ENCODE results near the gene CTR9.

Gene CTR9

DNA sequence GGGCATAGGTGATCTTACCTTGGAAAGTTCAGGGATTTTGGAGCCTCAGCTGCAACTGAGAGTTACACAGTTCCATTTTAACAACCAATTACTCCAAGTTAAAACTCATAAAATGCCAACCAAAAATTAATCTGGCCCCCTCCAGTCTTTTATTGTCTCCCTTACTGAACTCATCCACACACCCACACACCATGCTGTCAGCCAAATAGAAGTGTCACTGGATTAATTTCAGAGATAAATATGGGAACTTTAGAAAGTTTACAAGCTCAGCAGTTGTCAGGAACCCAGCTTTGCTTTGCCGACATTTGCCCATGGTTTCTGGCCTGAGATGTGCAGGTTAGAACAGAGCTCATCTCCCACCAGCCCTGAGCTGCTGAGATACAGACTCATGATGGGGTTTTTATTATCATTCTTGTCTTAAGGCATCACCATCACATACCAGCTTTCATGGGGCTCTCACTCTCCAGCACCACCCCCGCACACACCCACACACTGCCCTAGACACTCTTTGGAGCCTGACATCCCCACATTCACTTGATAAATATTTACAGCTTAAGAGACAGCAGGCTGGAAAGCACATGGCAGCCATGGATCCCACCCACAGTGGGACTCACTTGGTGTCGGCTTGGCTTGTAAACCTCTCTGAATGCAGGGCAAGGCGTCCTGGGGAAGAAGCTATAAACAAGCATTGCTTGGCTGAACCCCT lies 23.7 kb upstream of the CTR9 start:
- Histone ChIP-seq H3K4me3 (ENCODE audit: insufficient read length, low read depth) (no peak overlapping the region), H3K36me3 (ENCODE audit: insufficient read depth, insufficient read length, low read length) (no peaks in the 10 kb centered on the region), H3K4me1 (ENCODE audit: insufficient read depth, insufficient read length) (no peaks in the 10 kb centered on the region), H3K27me3 (ENCODE audit: insufficient read depth, insufficient read length) (no peaks in the 10 kb centered on the region), H3K9ac (ENCODE audit: insufficient read length, low read depth) (no peak overlapping the region), H3K9me3 (ENCODE audit: insufficient read depth, low read length) (no peaks in the 10 kb centered on the region)
- TF ChIP-seq ZNF274 (IDR thresholded peaks at IDR 0.05; ENCODE audit: low read depth, low read length) = no peak
- no peak for TF ChIP-seq YY1 (IDR thresholded peaks at IDR 0.05; ENCODE audit: insufficient read depth, insufficient read length)
- no peak for TF ChIP-seq SUZ12 (IDR thresholded peaks at IDR 0.05; ENCODE audit: extremely low read depth, insufficient read depth, insufficient read length)
- no peak for DNase-seq (ENCODE audit: low read depth, low spot score)

DNA sequence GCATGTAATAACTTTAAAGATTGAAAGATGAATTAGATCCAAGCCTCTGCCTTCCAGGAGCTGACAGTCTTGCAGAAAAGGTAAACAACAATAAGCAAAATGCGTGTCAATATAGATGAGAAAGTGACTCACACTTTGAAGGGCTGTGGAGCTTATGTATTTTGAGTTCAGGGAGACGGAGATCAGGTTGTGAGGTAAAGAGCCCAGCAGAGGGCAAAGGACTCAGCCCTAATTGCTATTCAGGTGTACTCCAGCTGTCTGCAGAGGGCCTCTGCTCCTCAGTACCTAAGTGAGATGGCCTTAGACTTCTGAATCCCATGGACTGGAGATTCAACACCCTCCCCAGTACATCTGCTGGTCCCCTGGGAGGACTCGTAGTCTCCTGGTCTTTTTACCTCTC lies 22.9 kb upstream of the CTR9 start:
- Histone ChIP-seq H3K27me3 (ENCODE audit: insufficient read depth, insufficient read length) (no peaks in the 10 kb centered on the region), H3K36me3 (ENCODE audit: insufficient read depth, insufficient read length, low read length) (no peaks in the 10 kb centered on the region), H3K9me3 (ENCODE audit: insufficient read depth, low read length) (no peaks in the 10 kb centered on the region), H3K4me3 (ENCODE audit: insufficient read length, low read depth) (no peak overlapping the region), H3K4me1 (ENCODE audit: insufficient read depth, insufficient read length) (no peaks in the 10 kb centered on the region), H3K9ac (ENCODE audit: insufficient read length, low read depth) (no peak overlapping the region)
- DNase-seq (ENCODE audit: low read depth, low spot score) = no peak
- no peak for TF ChIP-seq SUZ12 (IDR thresholded peaks at IDR 0.05; ENCODE audit: extremely low read depth, insufficient read depth, insufficient read length)
- TF ChIP-seq YY1 (IDR thresholded peaks at IDR 0.05; ENCODE audit: insufficient read depth, insufficient read length) = no peak
- no peak for TF ChIP-seq ZNF274 (IDR thresholded peaks at IDR 0.05; ENCODE audit: low read depth, low read length)

DNA sequence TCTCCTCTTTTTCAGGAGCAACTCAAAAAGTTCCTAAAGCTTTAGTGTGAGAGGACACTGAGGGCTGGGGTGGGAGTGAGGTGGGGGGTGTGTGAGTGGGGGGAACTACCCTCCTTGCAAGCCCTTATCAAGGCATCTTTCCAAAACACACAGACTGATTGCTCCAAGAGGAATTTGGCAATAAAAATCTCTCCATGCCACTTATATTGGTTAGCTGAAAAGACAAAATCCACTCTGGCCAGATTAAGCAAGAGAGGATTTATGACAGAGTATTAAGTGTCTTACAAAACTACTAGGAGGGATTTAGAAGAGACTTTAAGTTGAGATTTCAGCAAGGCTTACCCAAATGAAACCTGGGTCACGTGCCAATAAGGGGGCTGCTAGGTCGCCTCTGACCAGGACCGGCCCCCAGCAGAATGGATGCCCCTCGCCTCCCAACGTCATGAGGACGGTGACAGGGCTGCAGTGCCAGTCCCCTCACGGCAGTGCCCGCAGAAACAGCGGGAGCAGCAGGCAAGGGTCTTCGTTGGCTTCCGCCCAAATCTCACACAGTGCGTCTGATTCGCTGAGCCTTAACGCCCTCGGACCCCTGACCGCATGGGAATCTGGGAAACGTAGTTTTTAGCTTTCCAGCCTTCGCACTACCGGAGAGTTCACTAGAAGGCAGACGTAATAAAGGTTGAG lies 22.1 kb upstream of the CTR9 start:
- TF ChIP-seq SUZ12 (IDR thresholded peaks at IDR 0.05; ENCODE audit: extremely low read depth, insufficient read depth, insufficient read length) = no peak
- TF ChIP-seq ZNF274 (IDR thresholded peaks at IDR 0.05; ENCODE audit: low read depth, low read length) = no peak
- no peak for TF ChIP-seq YY1 (IDR thresholded peaks at IDR 0.05; ENCODE audit: insufficient read depth, insufficient read length)
- no peaks in the 10 kb centered on the region for H3K36me3 ChIP-seq (ENCODE audit: insufficient read depth, insufficient read length, low read length)
- peak overlapping the region; percentile 42 for H3K9ac ChIP-seq (ENCODE audit: insufficient read length, low read depth)
- no peaks in the 10 kb centered on the region for H3K27me3 ChIP-seq (ENCODE audit: insufficient read depth, insufficient read length)
- no peaks in the 10 kb centered on the region for H3K4me1 ChIP-seq (ENCODE audit: insufficient read depth, insufficient read length)
- H3K4me3 ChIP-seq (ENCODE audit: insufficient read length, low read depth) = peak overlapping the region; percentile 38
- peak; percentile 15 for DNase-seq (ENCODE audit: low read depth, low spot score)
- no peaks in the 10 kb centered on the region for H3K9me3 ChIP-seq (ENCODE audit: insufficient read depth, low read length)

DNA sequence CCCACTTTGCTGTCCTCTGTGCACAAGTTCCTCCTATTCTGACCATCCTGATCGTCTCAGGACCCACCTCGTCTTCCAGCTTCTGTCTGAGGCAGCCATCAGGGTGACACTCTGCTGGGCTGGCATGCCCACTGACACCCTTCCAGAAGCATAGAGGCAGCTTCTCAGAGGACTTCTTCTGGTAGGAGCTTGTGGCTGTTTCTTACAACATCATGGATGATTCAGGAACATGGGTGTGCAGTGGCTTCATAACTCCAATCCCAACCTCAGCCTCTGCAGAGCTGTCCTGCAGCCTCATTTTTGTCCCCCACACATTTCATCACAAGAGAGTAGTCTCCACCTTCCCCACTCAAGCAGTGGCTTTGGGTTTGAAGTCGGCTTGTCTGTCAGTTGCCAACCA lies 20.9 kb upstream of the CTR9 start:
- Histone ChIP-seq H3K36me3 (ENCODE audit: insufficient read depth, insufficient read length, low read length) (no peaks in the 10 kb centered on the region), H3K4me3 (ENCODE audit: insufficient read length, low read depth) (no peak overlapping the region), H3K9me3 (ENCODE audit: insufficient read depth, low read length) (no peaks in the 10 kb centered on the region), H3K4me1 (ENCODE audit: insufficient read depth, insufficient read length) (no peaks in the 10 kb centered on the region), H3K9ac (ENCODE audit: insufficient read length, low read depth) (no peak overlapping the region), H3K27me3 (ENCODE audit: insufficient read depth, insufficient read length) (no peaks in the 10 kb centered on the region)
- TF ChIP-seq ZNF274 (IDR thresholded peaks at IDR 0.05; ENCODE audit: low read depth, low read length) (no peak), SUZ12 (IDR thresholded peaks at IDR 0.05; ENCODE audit: extremely low read depth, insufficient read depth, insufficient read length) (no peak), YY1 (IDR thresholded peaks at IDR 0.05; ENCODE audit: insufficient read depth, insufficient read length) (no peak)
- no peak for DNase-seq (ENCODE audit: low read depth, low spot score)

DNA sequence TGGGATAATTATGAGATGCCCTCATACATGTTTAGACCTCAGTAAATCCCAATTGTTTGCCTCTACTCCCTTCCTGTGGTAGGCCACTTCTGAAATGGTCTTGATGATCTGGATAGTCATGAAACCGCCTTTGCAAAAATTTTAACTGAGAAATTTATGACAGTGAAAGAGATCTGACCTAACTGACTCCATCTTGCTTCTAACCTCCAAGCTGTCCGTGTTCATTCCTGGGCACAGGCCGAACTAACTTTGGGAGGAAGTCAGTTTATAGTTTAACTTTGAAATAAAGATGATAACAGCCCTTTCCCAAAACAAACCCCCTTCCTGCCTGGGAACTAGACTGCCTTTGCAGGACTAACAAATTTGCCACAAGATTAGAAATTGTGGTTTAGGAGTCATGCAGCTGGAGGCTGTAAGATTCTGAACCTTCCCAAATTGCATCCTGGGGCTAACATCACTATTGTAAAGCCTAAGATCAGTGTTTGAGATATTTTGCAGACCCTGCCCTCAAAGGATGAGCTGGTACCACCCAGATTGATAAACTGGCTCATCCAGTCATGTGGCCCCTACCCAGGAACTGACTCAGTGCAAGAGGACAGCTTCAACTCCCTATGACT lies 19.9 kb upstream of the CTR9 start:
- TF ChIP-seq YY1 (IDR thresholded peaks at IDR 0.05; ENCODE audit: insufficient read depth, insufficient read length) = no peak
- TF ChIP-seq SUZ12 (IDR thresholded peaks at IDR 0.05; ENCODE audit: extremely low read depth, insufficient read depth, insufficient read length) = no peak
- no peak for TF ChIP-seq ZNF274 (IDR thresholded peaks at IDR 0.05; ENCODE audit: low read depth, low read length)
- Histone ChIP-seq H3K27me3 (ENCODE audit: insufficient read depth, insufficient read length) (no peaks in the 10 kb centered on the region), H3K4me3 (ENCODE audit: insufficient read length, low read depth) (no peak overlapping the region), H3K36me3 (ENCODE audit: insufficient read depth, insufficient read length, low read length) (no peaks in the 10 kb centered on the region), H3K9ac (ENCODE audit: insufficient read length, low read depth) (no peak overlapping the region), H3K9me3 (ENCODE audit: insufficient read depth, low read length) (no peaks in the 10 kb centered on the region), H3K4me1 (ENCODE audit: insufficient read depth, insufficient read length) (no peaks in the 10 kb centered on the region)
- no peak for DNase-seq (ENCODE audit: low read depth, low spot score)

DNA sequence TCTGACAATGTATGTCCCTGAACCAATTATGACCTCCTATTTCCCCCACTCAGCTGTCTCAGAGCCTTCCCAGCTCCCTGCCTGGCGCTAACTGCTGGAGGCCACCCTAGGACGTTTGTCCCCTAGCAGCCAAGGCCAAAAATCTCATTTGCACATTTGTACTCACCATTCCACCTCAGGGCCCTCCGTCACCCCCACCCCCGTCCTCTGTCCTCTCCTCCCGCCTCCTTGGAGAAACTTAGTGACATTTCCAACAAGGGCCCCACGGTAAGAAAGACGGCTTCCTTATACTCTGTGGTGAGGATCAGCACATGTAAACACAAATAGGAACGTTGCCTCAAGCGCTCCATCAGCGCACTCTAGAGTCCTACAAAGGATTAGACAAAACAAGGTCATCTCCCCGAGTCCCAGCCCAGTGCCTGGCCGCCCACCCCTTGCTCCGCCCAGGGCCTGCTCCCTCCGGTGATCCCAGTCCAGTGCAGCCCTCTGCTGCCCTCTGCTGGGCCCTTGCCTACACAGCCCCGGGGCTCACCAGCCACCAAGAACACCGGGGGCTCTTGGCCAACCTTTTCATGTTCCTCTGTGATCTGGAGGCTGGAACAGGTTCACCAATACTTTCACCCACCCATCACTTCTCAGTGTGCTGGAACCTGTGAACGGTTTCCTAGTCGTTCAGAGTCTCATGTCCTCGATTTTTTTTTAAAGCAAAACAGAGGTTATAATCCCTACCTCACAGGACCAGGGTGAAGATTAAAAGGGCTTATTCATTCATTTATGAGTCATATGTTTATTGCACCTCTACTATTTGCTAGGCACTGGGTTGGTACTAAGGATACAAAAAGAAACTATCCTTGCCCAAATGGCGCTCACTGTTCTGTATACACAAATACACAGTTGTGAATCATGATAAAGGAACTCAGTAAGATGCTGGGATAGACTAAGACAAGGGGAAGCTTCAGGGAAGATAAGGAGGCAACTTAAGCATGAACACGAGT lies 15.3 kb upstream of the CTR9 start:
- H3K4me1 ChIP-seq (ENCODE audit: insufficient read depth, insufficient read length) = no peaks in the 10 kb centered on the region
- peak overlapping the region; percentile 61 for H3K9ac ChIP-seq (ENCODE audit: insufficient read length, low read depth)
- H3K9me3 ChIP-seq (ENCODE audit: insufficient read depth, low read length) = no peaks in the 10 kb centered on the region
- no peaks in the 10 kb centered on the region for H3K27me3 ChIP-seq (ENCODE audit: insufficient read depth, insufficient read length)
- H3K36me3 ChIP-seq (ENCODE audit: insufficient read depth, insufficient read length, low read length) = no peaks in the 10 kb centered on the region
- peak overlapping the region; percentile 24 for H3K4me3 ChIP-seq (ENCODE audit: insufficient read length, low read depth)
- no peak for TF ChIP-seq SUZ12 (IDR thresholded peaks at IDR 0.05; ENCODE audit: extremely low read depth, insufficient read depth, insufficient read length)
- no peak for TF ChIP-seq YY1 (IDR thresholded peaks at IDR 0.05; ENCODE audit: insufficient read depth, insufficient read length)
- TF ChIP-seq ZNF274 (IDR thresholded peaks at IDR 0.05; ENCODE audit: low read depth, low read length) = no peak
- peak; percentile 83 for DNase-seq (ENCODE audit: low read depth, low spot score)
